GM18861 (cell line): ENCODE results near the gene TPRG1.

Source experiments
- ATAC-seq: cut with Tn5 transposase; IDR thresholded peaks from one replicate; pipeline ENCODE4 v1.9.1; 2021; ENCODE audit not compliant: unreplicated experiment

The TPRG1 gene

GRCh38 chr3:189349772-189350171, 178.0 kb downstream of the TPRG1 start:
- ATAC-seq = no peak

GRCh38 chr3:189353318-189353965, 181.7 kb downstream of the TPRG1 start:
- ATAC-seq = no peak

GRCh38 chr3:189353988-189354889, 182.5 kb downstream of the TPRG1 start:
- no peak for ATAC-seq

GRCh38 chr3:189355115-189355480, 183.3 kb downstream of the TPRG1 start:
- ATAC-seq = no peak

- no peak for ATAC-seq
Observed at GRCh38 chr3:189355481-189356201, 183.9 kb downstream of the TPRG1 start.

- no peak for ATAC-seq
Observed at GRCh38 chr3:189360291-189360690, 188.5 kb downstream of the TPRG1 start.

- ATAC-seq = no peak
Observed at GRCh38 chr3:189361103-189361835, 189.5 kb downstream of the TPRG1 start.

GRCh38 chr3:189363590-189364255, 192.0 kb downstream of the TPRG1 start:
- no peak for ATAC-seq

GRCh38 chr3:189365609-189366564, 194.1 kb downstream of the TPRG1 start:
- ATAC-seq = no peak

- no peak for ATAC-seq
Observed at GRCh38 chr3:189368384-189368783, 196.6 kb downstream of the TPRG1 start.

GRCh38 chr3:189369636-189370035, 197.9 kb downstream of the TPRG1 start:
- ATAC-seq = no peak

GRCh38 chr3:189372243-189372642, 200.5 kb downstream of the TPRG1 start:
- ATAC-seq = no peak
